SK-N-SH (cell line): Measurements from ENCODE around the gene GATAD2A. TPM values are rescaled to one million over a fixed set of nuclear protein-coding genes. Genes with fewer than 3 reads are reported as not detected.

Source experiments
- CTCF ChIA-PET: fragments of 300-600, 350-600 bp; formaldehyde crosslinking; extraction: SDS; loops from one replicate; lab custom pipeline; 2021; lab: Yijun Ruan, JAX
- POLR2A ChIA-PET: fragments of 350-600 bp; sonication (Branson Sonifier 250); formaldehyde crosslinking; extraction: SDS; loops from one replicate; lab custom pipeline; 2020; ENCODE audit warnings: antibody characterized with exemption, inconsistent platforms; lab: Yijun Ruan, JAX
- DNase-seq: peaks from one replicate; pipeline ENCODE4 v3.0.0; 2012
- H2AFZ ChIP-seq: fragments of 200-600 bp; sonication (generic); 2 replicates; pipeline ENCODE4 v1.8.1; 2016; ENCODE audit warnings: antibody characterized with exemption, mild to moderate bottlenecking, low read depth
- H3F3A ChIP-seq: fragments of 200-600 bp; sonication (generic); replicated peaks from 2 replicates; pipeline ENCODE3; 2016; ENCODE audit warnings: antibody characterized with exemption, mild to moderate bottlenecking; ENCODE audit not compliant: insufficient read depth
- H3K27ac ChIP-seq, 2 experiments: fragments of 200-500 bp in 1 of 2; fragments of 200-600 bp in 1 of 2; sonication (Bioruptor generic) in 1 of 2; sonication (generic), shearing (Covaris generic) in 1 of 2; 2 replicates each; pipeline versions ENCODE4 v1.5.1 to v1.6.1; 2014 to 2016; ENCODE audit warnings: low read depth in 2 of 2, inconsistent platforms in 1 of 2, low read length in 1 of 2, mild to moderate bottlenecking in 1 of 2, mixed read lengths in 1 of 2
- H3K27me3 ChIP-seq: fragments of 200-600 bp; sonication (generic), shearing (Covaris generic); 2 replicates; pipeline ENCODE4 v1.6.1; 2016; ENCODE audit warnings: mixed run types; ENCODE audit not compliant: insufficient read depth
- H3K36me3 ChIP-seq, 2 experiments: fragments of 200-500 bp in 1 of 2; fragments of 200-600 bp in 1 of 2; sonication (Bioruptor generic) in 1 of 2; sonication (generic) in 1 of 2; replicated peaks in 1 of 2; 2 replicates each; pipeline versions ENCODE3 to v1.5.1; 2014 to 2016; ENCODE audit warnings: low read length in 1 of 2, mild to moderate bottlenecking in 1 of 2; ENCODE audit not compliant: insufficient read depth in 2 of 2, control insufficient read depth in 1 of 2
- H3K4me1 ChIP-seq, 2 experiments: fragments of 200-500 bp in 1 of 2; fragments of 200-600 bp in 1 of 2; sonication (Bioruptor generic) in 1 of 2; sonication (generic), shearing (Covaris generic) in 1 of 2; 2 replicates each; pipeline versions ENCODE4 v1.5.1 to v1.6.1; 2014 to 2016; ENCODE audit warnings: low read depth in 1 of 2, low read length in 1 of 2, mixed run types in 1 of 2; ENCODE audit not compliant: insufficient read depth in 2 of 2, control insufficient read depth in 1 of 2
- H3K4me2 ChIP-seq: fragments of 200-600 bp; sonication (generic), shearing (Covaris generic); 2 replicates; pipeline ENCODE4 v1.6.1; 2017; ENCODE audit warnings: mixed run types
- H3K4me3 ChIP-seq, 2 experiments: fragments of 200-500 bp in 1 of 2; fragments of 200-600 bp in 1 of 2; sonication (Bioruptor generic) in 1 of 2; sonication (generic), shearing (Covaris generic) in 1 of 2; 2 replicates each; pipeline versions ENCODE4 v1.5.1 to v1.8.1; 2014 to 2016; ENCODE audit warnings: low read depth in 2 of 2, inconsistent platforms in 1 of 2, low read length in 1 of 2, mild to moderate bottlenecking in 1 of 2, mixed read lengths in 1 of 2, moderate library complexity in 1 of 2
- H3K79me2 ChIP-seq: fragments of 200-600 bp; sonication (generic); 2 replicates; pipeline ENCODE4 v1.8.1; 2017; ENCODE audit warnings: mild to moderate bottlenecking; ENCODE audit not compliant: insufficient read depth
- H3K9ac ChIP-seq: fragments of 200-600 bp; sonication (generic); 2 replicates; pipeline ENCODE4 v1.6.1; 2017; ENCODE audit warnings: mixed run types
- H3K9me2 ChIP-seq: fragments of 200-600 bp; sonication (generic); 2 replicates; pipeline ENCODE4 v1.6.1; 2017; ENCODE audit warnings: mixed run types
- H3K9me3 ChIP-seq: fragments of 200-600 bp; sonication (generic); 2 replicates; pipeline ENCODE4 v1.6.1; 2017; ENCODE audit warnings: mixed run types, mild to moderate bottlenecking, moderate library complexity
- H4K20me1 ChIP-seq: fragments of 200-600 bp; sonication (generic); 2 replicates; pipeline ENCODE4 v1.6.1; 2017; ENCODE audit warnings: mild to moderate bottlenecking, mixed run types; ENCODE audit not compliant: insufficient read depth
- GATA2 ChIP-seq: sonication (generic); formaldehyde crosslinking; IDR thresholded peaks from 2 replicates; pipeline ENCODE4 v1.5.0; 2020; ENCODE audit warnings: mild to moderate bottlenecking, missing genetic modification reagents
- JUND ChIP-seq: IDR thresholded peaks from 2 replicates; pipeline ENCODE4 v1.4.0; 2012
- MXI1 ChIP-seq: IDR thresholded peaks from 2 replicates; pipeline ENCODE4 v1.6.1; 2012; ENCODE audit warnings: mild to moderate bottlenecking, low read depth, low read length, improper control_type of control experiment
- NFIC ChIP-seq: IDR thresholded peaks from 2 replicates; pipeline ENCODE4 v1.4.0; 2012; ENCODE audit warnings: borderline replicate concordance
- NRF1 ChIP-seq: IDR thresholded peaks from 2 replicates; pipeline ENCODE4 v1.6.1; 2012; ENCODE audit warnings: low read depth, mild to moderate bottlenecking, low read length
- POLR2AphosphoS5 ChIP-seq: IDR thresholded peaks from 2 replicates; pipeline ENCODE4 v1.6.1; 2012; ENCODE audit warnings: low read depth, low read length
- YY1 ChIP-seq: IDR thresholded peaks from 2 replicates; pipeline ENCODE4 v1.4.0; 2012; ENCODE audit warnings: low read depth, mild to moderate bottlenecking
- WGBS: methylation state at CpG from one replicate; pipeline ENCODE4 v1.1.6; 2017; ENCODE audit warnings: low lambda C conversion rate; 5-methylcytosine and 5-hydroxymethylcytosine counted together
- polyA plus RNA-seq, 3 experiments: library from polyadenylated mRNA; depleted of rRNA; stranded (reverse); fragments of >200 nt; gene quantifications; 2 replicates each; pipeline ENCODE4 v1.2.3, GENCODE V29; 2012
- TF ChIP-seq, protein P1 (sequence below): IDR thresholded peaks from 2 replicates; pipeline ENCODE4 v1.6.1; 2012; ENCODE audit warnings: mild to moderate bottlenecking, low read depth, low read length, moderate library complexity

Gene GATAD2A
- polyA plus RNA-seq, 1 of the 3 experiments (the other 2 are of a cell fraction) = 36.6 TPM

DNA sequence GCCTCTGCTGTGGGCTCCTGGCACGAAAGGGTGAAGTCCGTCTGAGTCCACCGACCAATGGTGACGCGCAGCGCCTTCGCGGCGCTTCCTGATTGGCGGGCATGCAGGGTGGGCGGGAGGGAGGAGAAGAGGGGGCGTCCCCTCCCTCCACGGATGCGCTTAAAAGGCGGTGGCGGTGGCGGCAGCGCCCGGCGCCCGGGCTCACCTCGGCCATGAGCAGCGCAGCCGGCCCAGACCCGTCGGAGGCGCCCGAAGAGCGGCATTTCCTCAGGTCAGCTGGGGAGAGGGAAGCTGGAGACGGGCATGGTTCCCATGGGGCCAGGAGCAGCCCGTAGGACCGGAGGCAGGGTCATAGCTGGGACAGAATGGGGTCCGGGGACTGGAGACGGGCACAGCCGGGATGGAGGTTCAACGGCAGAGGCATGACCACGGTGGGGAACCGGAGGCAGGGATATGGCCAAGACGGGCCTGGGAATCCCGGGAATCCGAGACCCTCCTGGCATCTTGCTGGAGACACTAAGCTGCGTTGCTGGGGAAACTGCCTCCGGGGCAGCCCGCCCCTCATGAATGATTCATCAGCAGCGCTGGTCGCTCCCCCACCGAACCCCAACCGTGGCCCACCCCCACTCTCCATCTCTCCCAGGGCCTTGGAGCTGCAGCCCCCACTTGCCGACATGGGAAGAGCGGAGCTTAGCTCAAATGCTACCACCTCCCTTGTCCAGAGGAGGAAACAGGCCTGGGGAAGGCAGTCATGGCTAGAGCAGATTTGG lies 123.4 kb downstream of the GATAD2A start, which contains the start of gene YJEFN3:
Gene YJEFN3, plus strand, starts transcription at position 191 of the 770 bp plus-strand sequence. Its CDS starts 22 bp downstream, at position 213.
- Histone ChIP-seq H2AFZ (no peak within 1 kb of the TSS), H3K79me2 (peaks cover 18% of the 10 kb centered on the region), H3K36me3 (peaks cover 5 to 16% of the 10 kb centered on the region in 2 experiments), H3K27ac (no peak within 1 kb of the TSS; a peak in 1 of 4 replicates), H3K27me3 (no peaks in the 10 kb centered on the region), H3K4me2 (no peak within 1 kb of the TSS), H3K9ac (no peak within 1 kb of the TSS), H3K4me3 (peak within 1 kb of the TSS in 1 of 2 experiments; percentile 45; a peak in 1 of 4 replicates), H3F3A (peaks cover 8% of the 10 kb centered on the region), H3K9me3 (no peaks in the 10 kb centered on the region), H4K20me1 (peaks cover 36% of the 10 kb centered on the region), H3K9me2 (no peaks in the 10 kb centered on the region), H3K4me1 (peaks cover 0 to 14% of the 10 kb centered on the region in 2 experiments; a peak in 1 of 4 replicates)
- no peak for TF ChIP-seq NFIC
- 0 out of 2 replicates have a peak, but pooled peaks have one; percentile 5 for TF ChIP-seq JUND
- TF ChIP-seq POLR2AphosphoS5 = peak; percentile 39
- ChIA-PET POLR2A (interaction anchor here (0.6 to 2.5 kb wide), 6 partner anchors 9 to 135 kb away, joined by 3 to 15 read pairs (median 4); partner anchors contain the start of genes CILP2, GMIP, NDUFA13 and TSSK6), CTCF (interaction anchor here (0.6 to 15.3 kb wide), 6 partner anchors 10 to 125 kb away, joined by 3 to 258 read pairs (median 6); partner anchors contain the start of genes CILP2, GMIP and NDUFA13)
- WGBS = 47% methylated on average over 30 of the region's 50 CpGs
- peak; percentile 98 for DNase-seq

DNA sequence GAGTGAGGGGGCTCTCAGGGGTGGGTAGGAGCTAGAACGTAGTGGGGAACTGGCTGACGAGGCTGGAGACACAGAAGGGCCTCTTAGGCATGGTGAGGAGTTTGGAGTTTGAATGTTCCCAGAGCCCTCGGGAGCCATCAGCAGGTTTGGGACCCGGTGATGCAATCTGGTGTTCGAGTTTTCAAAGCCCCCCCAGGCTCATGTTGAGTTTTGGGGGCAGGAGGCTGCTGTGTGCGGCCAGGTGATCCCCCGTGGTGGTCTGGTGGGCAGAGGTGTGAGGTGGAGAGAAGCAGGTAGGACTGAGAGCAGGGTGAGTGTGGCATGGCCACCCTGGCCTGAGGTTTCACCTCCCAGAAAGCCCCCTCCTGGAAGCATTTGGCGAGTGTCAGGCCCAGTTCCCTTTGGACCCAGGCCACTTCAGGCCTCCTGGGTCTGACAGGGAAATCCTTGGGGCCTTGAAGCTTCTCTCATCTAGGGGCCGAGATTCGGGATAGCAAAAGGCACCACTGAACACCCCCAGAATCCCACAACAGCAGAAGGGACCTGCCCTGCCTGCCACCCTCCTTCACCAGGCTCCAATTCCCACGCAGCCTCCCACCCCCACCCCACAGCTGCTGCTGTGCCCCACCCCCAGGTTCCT lies 124.4 kb downstream of the GATAD2A start:
- ChIA-PET POLR2A (interaction anchor here (0.9 to 2.5 kb wide), 3 partner anchors 11 to 114 kb away, joined by 5 to 15 read pairs (median 6); partner anchors contain the start of genes GMIP, NDUFA13 and TSSK6), CTCF (interaction anchor here (1.3 to 15.3 kb wide), 7 partner anchors 9 to 110 kb away, joined by 3 to 258 read pairs (median 19); partner anchors contain the start of genes CILP2, GMIP, NDUFA13 and TSSK6)
- peaks cover 8% of the 10 kb centered on the region; the same call in 1 of the 2 replicates for H3K79me2 ChIP-seq
- no peaks in the 10 kb centered on the region for H3K27me3 ChIP-seq
- no peak overlapping the region for H2AFZ ChIP-seq
- H3K4me3 ChIP-seq = no peak overlapping the region
- no peak overlapping the region for H3K9ac ChIP-seq
- no peak for DNase-seq
- peaks cover 0 to 14% of the 10 kb centered on the region in 2 experiments; a peak in 1 of 4 replicates for H3K4me1 ChIP-seq
- H4K20me1 ChIP-seq = peaks cover 26% of the 10 kb centered on the region
- WGBS = 100% methylated on average over 6 of the region's 11 CpGs
- no peak for TF ChIP-seq YY1
- TF ChIP-seq JUND = no peak
- TF ChIP-seq NRF1 = no peak
- TF ChIP-seq, protein P1, sequence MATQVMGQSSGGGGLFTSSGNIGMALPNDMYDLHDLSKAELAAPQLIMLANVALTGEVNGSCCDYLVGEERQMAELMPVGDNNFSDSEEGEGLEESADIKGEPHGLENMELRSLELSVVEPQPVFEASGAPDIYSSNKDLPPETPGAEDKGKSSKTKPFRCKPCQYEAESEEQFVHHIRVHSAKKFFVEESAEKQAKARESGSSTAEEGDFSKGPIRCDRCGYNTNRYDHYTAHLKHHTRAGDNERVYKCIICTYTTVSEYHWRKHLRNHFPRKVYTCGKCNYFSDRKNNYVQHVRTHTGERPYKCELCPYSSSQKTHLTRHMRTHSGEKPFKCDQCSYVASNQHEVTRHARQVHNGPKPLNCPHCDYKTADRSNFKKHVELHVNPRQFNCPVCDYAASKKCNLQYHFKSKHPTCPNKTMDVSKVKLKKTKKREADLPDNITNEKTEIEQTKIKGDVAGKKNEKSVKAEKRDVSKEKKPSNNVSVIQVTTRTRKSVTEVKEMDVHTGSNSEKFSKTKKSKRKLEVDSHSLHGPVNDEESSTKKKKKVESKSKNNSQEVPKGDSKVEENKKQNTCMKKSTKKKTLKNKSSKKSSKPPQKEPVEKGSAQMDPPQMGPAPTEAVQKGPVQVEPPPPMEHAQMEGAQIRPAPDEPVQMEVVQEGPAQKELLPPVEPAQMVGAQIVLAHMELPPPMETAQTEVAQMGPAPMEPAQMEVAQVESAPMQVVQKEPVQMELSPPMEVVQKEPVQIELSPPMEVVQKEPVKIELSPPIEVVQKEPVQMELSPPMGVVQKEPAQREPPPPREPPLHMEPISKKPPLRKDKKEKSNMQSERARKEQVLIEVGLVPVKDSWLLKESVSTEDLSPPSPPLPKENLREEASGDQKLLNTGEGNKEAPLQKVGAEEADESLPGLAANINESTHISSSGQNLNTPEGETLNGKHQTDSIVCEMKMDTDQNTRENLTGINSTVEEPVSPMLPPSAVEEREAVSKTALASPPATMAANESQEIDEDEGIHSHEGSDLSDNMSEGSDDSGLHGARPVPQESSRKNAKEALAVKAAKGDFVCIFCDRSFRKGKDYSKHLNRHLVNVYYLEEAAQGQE = no peak
- no peak for TF ChIP-seq MXI1
- no peak for TF ChIP-seq GATA2
- H3K27ac ChIP-seq = no peak overlapping the region
- no peaks in the 10 kb centered on the region for H3K9me3 ChIP-seq
- H3F3A ChIP-seq = peaks cover 14% of the 10 kb centered on the region
- peaks cover 5 to 12% of the 10 kb centered on the region in 2 experiments for H3K36me3 ChIP-seq
- H3K4me2 ChIP-seq = no peak overlapping the region
- H3K9me2 ChIP-seq = no peaks in the 10 kb centered on the region
